ENCODE measurements around the gene SPPL2B.

DNA sequence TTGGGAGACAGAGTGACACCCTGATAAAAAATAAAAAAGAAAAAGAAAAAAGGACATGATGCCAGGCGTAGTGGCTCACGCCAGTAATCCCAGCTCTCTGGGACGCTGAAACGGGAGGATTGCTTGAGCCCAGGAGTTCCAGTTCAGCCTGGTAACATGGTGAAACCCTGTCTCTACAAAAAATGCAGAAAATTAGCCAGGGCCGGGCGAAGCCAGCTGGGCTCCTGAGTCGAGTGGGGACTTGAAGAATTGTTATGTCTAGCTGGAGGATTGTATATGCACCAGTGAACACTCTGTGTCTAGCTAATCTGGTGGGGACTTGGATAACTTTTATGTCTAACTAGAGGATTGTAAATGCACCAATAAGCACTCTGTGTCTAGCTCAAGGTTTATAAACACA lies 63.9 kb downstream of the SPPL2B start:
- TF ChIP-seq, protein P1, sequence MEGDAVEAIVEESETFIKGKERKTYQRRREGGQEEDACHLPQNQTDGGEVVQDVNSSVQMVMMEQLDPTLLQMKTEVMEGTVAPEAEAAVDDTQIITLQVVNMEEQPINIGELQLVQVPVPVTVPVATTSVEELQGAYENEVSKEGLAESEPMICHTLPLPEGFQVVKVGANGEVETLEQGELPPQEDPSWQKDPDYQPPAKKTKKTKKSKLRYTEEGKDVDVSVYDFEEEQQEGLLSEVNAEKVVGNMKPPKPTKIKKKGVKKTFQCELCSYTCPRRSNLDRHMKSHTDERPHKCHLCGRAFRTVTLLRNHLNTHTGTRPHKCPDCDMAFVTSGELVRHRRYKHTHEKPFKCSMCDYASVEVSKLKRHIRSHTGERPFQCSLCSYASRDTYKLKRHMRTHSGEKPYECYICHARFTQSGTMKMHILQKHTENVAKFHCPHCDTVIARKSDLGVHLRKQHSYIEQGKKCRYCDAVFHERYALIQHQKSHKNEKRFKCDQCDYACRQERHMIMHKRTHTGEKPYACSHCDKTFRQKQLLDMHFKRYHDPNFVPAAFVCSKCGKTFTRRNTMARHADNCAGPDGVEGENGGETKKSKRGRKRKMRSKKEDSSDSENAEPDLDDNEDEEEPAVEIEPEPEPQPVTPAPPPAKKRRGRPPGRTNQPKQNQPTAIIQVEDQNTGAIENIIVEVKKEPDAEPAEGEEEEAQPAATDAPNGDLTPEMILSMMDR (IDR thresholded peaks at IDR 0.05), result no peak
- TF ChIP-seq RXRA (IDR thresholded peaks at IDR 0.05; ENCODE audit: borderline replicate concordance, low read depth) (no peak), POLR2AphosphoS5 (IDR thresholded peaks at IDR 0.05; ENCODE audit: low read depth, low read length) (no peak), YY1 (IDR thresholded peaks at IDR 0.05; ENCODE audit: low read depth) (no peak), EZH2phosphoT487 (IDR thresholded peaks at IDR 0.05; ENCODE audit: borderline replicate concordance, low read depth) (no peak)
- TF ChIP-seq, protein P2, sequence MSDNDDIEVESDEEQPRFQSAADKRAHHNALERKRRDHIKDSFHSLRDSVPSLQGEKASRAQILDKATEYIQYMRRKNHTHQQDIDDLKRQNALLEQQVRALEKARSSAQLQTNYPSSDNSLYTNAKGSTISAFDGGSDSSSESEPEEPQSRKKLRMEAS (IDR thresholded peaks at IDR 0.05; ENCODE audit: low read depth), result no peak
